HEK293 (cell line): ENCODE results near the gene IRF2.

Source experiments
- CTCF ChIA-PET: fragments of 350-600 bp; formaldehyde crosslinking; extraction: SDS; loops from one replicate; lab custom pipeline; 2021; ENCODE audit warnings: antibody characterized with exemption; lab: Yijun Ruan, JAX
- POLR2A ChIA-PET: fragments of 300-600 bp; formaldehyde crosslinking; extraction: SDS; loops from one replicate; lab custom pipeline; 2020; ENCODE audit warnings: antibody characterized with exemption, inconsistent platforms; lab: Yijun Ruan, JAX
- H3K27ac ChIP-seq: fragments of 200-500 bp; sonication (Bioruptor generic); 2 replicates; pipeline ENCODE4 v1.5.1; 2014; ENCODE audit warnings: low read depth, low read length, control low read depth, inconsistent platforms; ENCODE audit errors: extremely low read depth
- H3K36me3 ChIP-seq, 2 experiments: fragments of 200-500 bp in 1 of 2; sonication (Bioruptor generic) in 1 of 2; 1 replicate in 1 of 2; 2 replicates in 1 of 2; pipeline ENCODE4 v1.5.1; 2014 to 2017; ENCODE audit warnings: inconsistent platforms in 2 of 2, low read length in 2 of 2; ENCODE audit not compliant: control insufficient read depth in 2 of 2, insufficient read depth in 1 of 2
- H3K4me1 ChIP-seq: fragments of 200-500 bp; sonication (Bioruptor generic); 2 replicates; pipeline ENCODE4 v1.5.1; 2014; ENCODE audit warnings: mild to moderate bottlenecking, low read length, inconsistent platforms; ENCODE audit not compliant: control insufficient read depth, insufficient read depth
- H3K4me3 ChIP-seq: 2 replicates; pipeline ENCODE4 v1.5.1; 2011; ENCODE audit warnings: low read depth, mild to moderate bottlenecking, control low read depth, low read length, moderate library complexity
- H3K9me3 ChIP-seq: fragments of 200-500 bp; sonication (Bioruptor generic); 2 replicates; pipeline ENCODE4 v1.5.1; 2014; ENCODE audit warnings: low read depth, low read length, inconsistent platforms; ENCODE audit not compliant: control insufficient read depth, insufficient read depth
- KLF7 ChIP-seq: fragments of 450-650 bp; formaldehyde crosslinking; IDR thresholded peaks from 2 replicates; pipeline ENCODE4 v1.5.1; 2016; ENCODE audit warnings: missing biosample characterization, missing genetic modification characterization, borderline replicate concordance
- PRDM2 ChIP-seq: fragments of 450-650 bp; formaldehyde crosslinking; IDR thresholded peaks from 2 replicates; pipeline ENCODE4 v1.5.1; 2016; ENCODE audit warnings: missing biosample characterization, missing genetic modification characterization, borderline replicate concordance
- TSHZ1 ChIP-seq: fragments of 450-650 bp; formaldehyde crosslinking; IDR thresholded peaks from 2 replicates; pipeline ENCODE4 v1.5.1; 2016; ENCODE audit warnings: missing biosample characterization, missing genetic modification characterization, borderline replicate concordance
- ZBTB10 ChIP-seq: fragments of 450-650 bp; formaldehyde crosslinking; IDR thresholded peaks from 2 replicates; pipeline ENCODE4 v1.5.1; 2016; ENCODE audit warnings: missing biosample characterization, missing genetic modification characterization
- ZBTB20 ChIP-seq: fragments of 450-650 bp; formaldehyde crosslinking; IDR thresholded peaks from 2 replicates; pipeline ENCODE4 v1.5.1; 2016; ENCODE audit warnings: missing biosample characterization, missing genetic modification characterization
- ZFP41 ChIP-seq: fragments of 450-650 bp; formaldehyde crosslinking; IDR thresholded peaks from 2 replicates; pipeline ENCODE4 v1.5.1; 2016; ENCODE audit warnings: missing biosample characterization, missing genetic modification characterization, borderline replicate concordance
- ZNF280D ChIP-seq: fragments of 450-650 bp; formaldehyde crosslinking; IDR thresholded peaks from 2 replicates; pipeline ENCODE4 v1.5.1; 2016; ENCODE audit warnings: missing biosample characterization, missing genetic modification characterization
- ZNF510 ChIP-seq: fragments of 450-650 bp; formaldehyde crosslinking; IDR thresholded peaks from 2 replicates; pipeline ENCODE4 v1.5.1; 2018; ENCODE audit warnings: mild to moderate bottlenecking, missing genetic modification characterization, missing biosample characterization; ENCODE audit not compliant: insufficient replicate concordance
- ZNF558 ChIP-seq: fragments of 450-650 bp; formaldehyde crosslinking; IDR thresholded peaks from 2 replicates; pipeline ENCODE4 v1.5.1; 2016; ENCODE audit warnings: missing biosample characterization, missing genetic modification characterization
- ZNF560 ChIP-seq: fragments of 450-650 bp; formaldehyde crosslinking; IDR thresholded peaks from 2 replicates; pipeline ENCODE4 v1.5.1; 2017; ENCODE audit warnings: missing biosample characterization, missing genetic modification characterization, borderline replicate concordance
- ZNF623 ChIP-seq: fragments of 450-650 bp; formaldehyde crosslinking; IDR thresholded peaks from 2 replicates; pipeline ENCODE4 v1.5.1; 2016; ENCODE audit warnings: missing biosample characterization, missing genetic modification characterization
- ZNF76 ChIP-seq: fragments of 450-650 bp; formaldehyde crosslinking; IDR thresholded peaks from 2 replicates; pipeline ENCODE4; 2016; ENCODE audit warnings: low read depth, missing biosample characterization, missing genetic modification characterization, borderline replicate concordance
- ZNF777 ChIP-seq: fragments of 450-650 bp; formaldehyde crosslinking; IDR thresholded peaks from 2 replicates; pipeline ENCODE4 v1.5.1; 2017; ENCODE audit warnings: missing biosample characterization, missing genetic modification characterization, borderline replicate concordance

Gene IRF2

GRCh38 chr4:184370711-184371389, 103.5 kb downstream of the IRF2 start (continued):
- no peak for TF ChIP-seq PRDM2

- H3K4me1 ChIP-seq = no peaks in the 10 kb centered on the region
- ChIA-PET POLR2A (no interaction called here), CTCF (no interaction called here)
- no peak overlapping the region for H3K27ac ChIP-seq
- TF ChIP-seq ZBTB10 (tag by site-specific recombination) (no peak), KLF7 (tag by site-specific recombination) (no peak), ZBTB20 (tag by site-specific recombination) (no peak), ZNF560 (tag by site-specific recombination) (no peak), ZNF76 (tag by site-specific recombination) (no peak), ZNF777 (no peak), ZFP41 (no peak)
- H3K36me3 ChIP-seq = no peaks in the 10 kb centered on the region
- no peaks in the 10 kb centered on the region for H3K9me3 ChIP-seq
- H3K4me3 ChIP-seq = no peak overlapping the region
Measured at GRCh38 chr4:184369871-184370270, 104.5 kb downstream of the IRF2 start.

- ChIA-PET CTCF (no interaction called here), POLR2A (no interaction called here)
- H3K4me1 ChIP-seq = no peaks in the 10 kb centered on the region
- H3K4me3 ChIP-seq = no peak overlapping the region
- no peak overlapping the region for H3K27ac ChIP-seq
- H3K36me3 ChIP-seq = no peaks in the 10 kb centered on the region
- no peaks in the 10 kb centered on the region for H3K9me3 ChIP-seq
- TF ChIP-seq ZNF558 (no peak), ZNF623 (tag by site-specific recombination) (peak; percentile 79)
Measured at GRCh38 chr4:184368731-184369130, 105.6 kb downstream of the IRF2 start.

GRCh38 chr4:184368290-184368689, 106.1 kb downstream of the IRF2 start:
- Histone ChIP-seq H3K9me3 (no peaks in the 10 kb centered on the region), H3K4me1 (no peaks in the 10 kb centered on the region), H3K4me3 (no peak overlapping the region), H3K27ac (no peak overlapping the region), H3K36me3 (no peaks in the 10 kb centered on the region)
- POLR2A ChIA-PET = no interaction called here
- CTCF ChIA-PET = no interaction called here
- TF ChIP-seq ZNF510 = no peak
- TF ChIP-seq TSHZ1 (tag by site-specific recombination) = no peak
- TF ChIP-seq ZNF280D = no peak
